ENCODE measurements around the gene DGUOK.
A peak's percentile ranks its signal among the peaks of the same experiment; 100 is the strongest.
"Not testable (repeated sequence)": the region's sequence is repeated elsewhere in the genome, so short reads cannot be mapped to it uniquely, and the experiment has no call there.

Gene DGUOK

DNA sequence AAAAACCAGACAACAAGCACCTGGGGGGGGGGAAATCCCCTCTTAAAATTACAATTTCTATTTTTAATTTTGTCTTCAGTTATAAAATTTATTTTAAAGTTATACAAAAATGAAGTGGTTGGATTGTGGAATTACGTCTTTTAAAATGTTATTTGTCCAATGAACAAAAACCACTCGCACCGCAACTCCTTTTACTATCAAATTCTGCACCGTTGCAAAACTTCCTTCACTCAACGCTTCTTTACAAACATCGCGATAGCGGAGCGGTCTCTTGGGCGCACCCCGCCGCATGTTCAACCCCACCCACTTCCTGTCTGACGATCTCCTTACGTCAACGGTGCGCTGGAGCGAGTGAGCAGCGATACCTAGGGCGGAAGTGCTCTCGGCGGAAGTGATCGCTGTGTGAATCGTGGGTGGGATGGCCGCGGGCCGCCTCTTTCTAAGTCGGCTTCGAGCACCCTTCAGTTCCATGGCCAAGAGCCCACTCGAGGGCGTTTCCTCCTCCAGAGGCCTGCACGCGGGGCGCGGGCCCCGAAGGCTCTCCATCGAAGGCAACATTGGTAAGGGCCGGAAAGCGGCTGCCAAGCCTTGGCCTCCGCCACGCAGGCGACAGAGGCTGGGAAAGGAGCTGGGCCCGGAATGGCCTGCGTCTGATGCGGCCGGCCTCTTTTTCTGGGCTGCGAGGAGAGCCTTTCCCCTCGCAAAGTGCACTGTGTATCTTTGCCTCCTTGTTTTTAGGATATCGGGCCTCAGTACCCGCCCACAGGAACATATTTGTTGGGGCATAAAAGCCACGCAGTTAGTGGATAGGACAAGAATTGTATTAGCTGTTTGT lies at the start of gene DGUOK:
Gene DGUOK (plus strand): TSS at position 388 of the 835 bp plus-strand sequence. CDS start 31 bp downstream, at position 419.
- peak; percentile 100 for DNase-seq (ENCODE audit: low read depth)
- TF ChIP-seq, protein P1, sequence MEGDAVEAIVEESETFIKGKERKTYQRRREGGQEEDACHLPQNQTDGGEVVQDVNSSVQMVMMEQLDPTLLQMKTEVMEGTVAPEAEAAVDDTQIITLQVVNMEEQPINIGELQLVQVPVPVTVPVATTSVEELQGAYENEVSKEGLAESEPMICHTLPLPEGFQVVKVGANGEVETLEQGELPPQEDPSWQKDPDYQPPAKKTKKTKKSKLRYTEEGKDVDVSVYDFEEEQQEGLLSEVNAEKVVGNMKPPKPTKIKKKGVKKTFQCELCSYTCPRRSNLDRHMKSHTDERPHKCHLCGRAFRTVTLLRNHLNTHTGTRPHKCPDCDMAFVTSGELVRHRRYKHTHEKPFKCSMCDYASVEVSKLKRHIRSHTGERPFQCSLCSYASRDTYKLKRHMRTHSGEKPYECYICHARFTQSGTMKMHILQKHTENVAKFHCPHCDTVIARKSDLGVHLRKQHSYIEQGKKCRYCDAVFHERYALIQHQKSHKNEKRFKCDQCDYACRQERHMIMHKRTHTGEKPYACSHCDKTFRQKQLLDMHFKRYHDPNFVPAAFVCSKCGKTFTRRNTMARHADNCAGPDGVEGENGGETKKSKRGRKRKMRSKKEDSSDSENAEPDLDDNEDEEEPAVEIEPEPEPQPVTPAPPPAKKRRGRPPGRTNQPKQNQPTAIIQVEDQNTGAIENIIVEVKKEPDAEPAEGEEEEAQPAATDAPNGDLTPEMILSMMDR (IDR thresholded peaks at IDR 0.05; ENCODE audit: low read depth, low read length): no peak
- TF ChIP-seq, protein P2, sequence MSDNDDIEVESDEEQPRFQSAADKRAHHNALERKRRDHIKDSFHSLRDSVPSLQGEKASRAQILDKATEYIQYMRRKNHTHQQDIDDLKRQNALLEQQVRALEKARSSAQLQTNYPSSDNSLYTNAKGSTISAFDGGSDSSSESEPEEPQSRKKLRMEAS (IDR thresholded peaks at IDR 0.05; ENCODE audit: low read depth, low read length): peak; percentile 87; the same call in 1 of the 2 replicates
- peak; percentile 82 for TF ChIP-seq MYC (IDR thresholded peaks at IDR 0.05; ENCODE audit: low read depth, low read length)
- peak; percentile 93 for TF ChIP-seq POLR2A (IDR thresholded peaks at IDR 0.05; ENCODE audit: extremely low read depth, insufficient read length)
- H3K4me3 ChIP-seq (ENCODE audit: low read depth, low read length): peak within 1 kb of the TSS; percentile 95

DNA sequence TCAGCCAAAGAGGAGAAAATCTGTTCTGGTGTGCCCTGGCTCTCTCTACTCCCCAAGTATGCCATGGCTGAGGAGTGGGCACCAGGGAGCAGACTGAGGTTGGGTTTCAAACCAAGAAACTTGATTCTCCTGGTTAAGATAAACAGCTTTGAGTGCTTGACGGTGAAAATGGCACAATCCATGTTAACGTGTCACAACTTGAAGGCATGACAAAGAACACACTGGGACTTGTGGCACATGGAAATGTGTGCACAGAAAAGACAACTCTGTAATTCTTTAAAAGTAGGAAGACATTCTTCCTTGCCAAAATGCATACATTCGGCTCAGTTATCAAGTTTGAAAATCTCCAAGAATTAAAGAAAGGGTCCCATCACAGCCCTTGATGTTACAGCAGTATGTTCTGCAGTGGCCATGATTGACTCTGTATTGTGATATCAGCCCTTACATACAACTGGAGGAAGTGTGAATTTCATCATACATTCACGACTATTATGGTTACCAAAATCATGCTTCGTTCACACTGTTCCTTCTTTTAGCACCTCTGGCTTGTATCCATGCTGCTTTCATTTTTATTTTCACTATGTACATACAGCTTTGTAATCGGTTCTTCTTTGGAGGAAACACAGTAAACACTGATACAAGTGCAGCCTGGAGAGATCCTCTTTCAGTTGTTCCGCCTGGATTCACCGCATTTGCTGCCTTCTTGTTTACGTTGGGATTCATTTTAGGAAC lies 49.4 kb upstream of the DGUOK start:
- TF ChIP-seq MYC (IDR thresholded peaks at IDR 0.05; ENCODE audit: low read depth, low read length): no peak
- TF ChIP-seq, protein P1 (IDR thresholded peaks at IDR 0.05; ENCODE audit: low read depth, low read length): no peak
- no peak for TF ChIP-seq POLR2A (IDR thresholded peaks at IDR 0.05; ENCODE audit: extremely low read depth, insufficient read length)
- TF ChIP-seq, protein P2 (IDR thresholded peaks at IDR 0.05; ENCODE audit: low read depth, low read length): no peak
- peak; percentile 55 for DNase-seq (ENCODE audit: low read depth)
- H3K4me3 ChIP-seq (ENCODE audit: low read depth, low read length): no peak overlapping the region

GRCh38 chr2:73877984-73878383 lies 48.7 kb upstream of the DGUOK start:
- H3K4me3 ChIP-seq (ENCODE audit: low read depth, low read length); DNase-seq (ENCODE audit: low read depth): not testable (repeated sequence)

DNA sequence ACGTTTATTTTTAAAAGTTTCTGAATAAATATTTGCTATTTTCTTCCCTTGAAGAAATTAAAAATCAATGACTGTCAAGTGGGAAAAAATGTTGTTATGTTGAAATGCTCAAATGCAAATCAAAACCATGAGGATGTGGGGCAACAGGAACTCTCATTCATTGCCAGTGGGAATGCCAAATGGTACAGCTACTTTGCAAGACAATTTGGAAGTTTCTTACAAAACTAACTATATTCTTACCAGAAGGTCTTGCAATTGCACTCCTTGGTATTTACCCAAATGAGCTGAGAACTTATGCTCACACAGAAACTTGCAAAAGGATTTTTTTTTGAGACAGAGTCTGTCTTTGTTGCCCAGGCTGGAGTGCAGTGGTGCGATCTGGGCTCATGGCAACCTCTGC lies 41.3 kb upstream of the DGUOK start:
- no peak for TF ChIP-seq MYC (IDR thresholded peaks at IDR 0.05; ENCODE audit: low read depth, low read length)
- TF ChIP-seq, protein P1 (IDR thresholded peaks at IDR 0.05; ENCODE audit: low read depth, low read length): no peak
- TF ChIP-seq POLR2A (IDR thresholded peaks at IDR 0.05; ENCODE audit: extremely low read depth, insufficient read length): no peak
- TF ChIP-seq, protein P2 (IDR thresholded peaks at IDR 0.05; ENCODE audit: low read depth, low read length): no peak
- no peak overlapping the region for H3K4me3 ChIP-seq (ENCODE audit: low read depth, low read length)
- DNase-seq (ENCODE audit: low read depth): no peak

- no peak overlapping the region for H3K4me3 ChIP-seq (ENCODE audit: low read depth, low read length)
- DNase-seq (ENCODE audit: low read depth): no peak
- TF ChIP-seq, protein P1 (IDR thresholded peaks at IDR 0.05; ENCODE audit: low read depth, low read length): no peak
- TF ChIP-seq, protein P2 (IDR thresholded peaks at IDR 0.05; ENCODE audit: low read depth, low read length): no peak
- TF ChIP-seq MYC (IDR thresholded peaks at IDR 0.05; ENCODE audit: low read depth, low read length): no peak
- no peak for TF ChIP-seq POLR2A (IDR thresholded peaks at IDR 0.05; ENCODE audit: extremely low read depth, insufficient read length)
These were observed 40.3 kb upstream of the DGUOK start for GRCh38 chr2:73886357-73886756.

GRCh38 chr2:73887596-73888353 lies 38.9 kb upstream of the DGUOK start:
- H3K4me3 ChIP-seq (ENCODE audit: low read depth, low read length); DNase-seq (ENCODE audit: low read depth): not testable (repeated sequence)

All from NB4 (cell line).